GM06990 (cell line): Measurements from ENCODE around the gene ATXN2.

ENCODE experiments used
- DNase-seq: peaks from one replicate; pipeline ENCODE4 v3.0.0-alpha.2; 2011; ENCODE audit not compliant: insufficient read length; ENCODE audit errors: extremely low read depth
- H3K27me3 ChIP-seq: replicated peaks from 2 replicates; pipeline ENCODE4 v1.6.0; 2011; ENCODE audit warnings: low read length; ENCODE audit not compliant: control insufficient read depth, insufficient read depth
- H3K36me3 ChIP-seq: 2 replicates; pipeline ENCODE4 v1.5.1; 2011; ENCODE audit warnings: low read length; ENCODE audit not compliant: control insufficient read depth, insufficient read depth
- H3K4me3 ChIP-seq: replicated peaks from 2 replicates; pipeline ENCODE4 v1.5.1; 2011; ENCODE audit warnings: low read depth, mild to moderate bottlenecking, control low read depth, low read length
- TF ChIP-seq, protein P1 (sequence below): IDR thresholded peaks from 2 replicates; pipeline ENCODE4 v1.5.1; 2011; ENCODE audit warnings: low read length, control low read depth, mild to moderate bottlenecking, inconsistent platforms; ENCODE audit not compliant: insufficient read depth, poor library complexity, severe bottlenecking

Gene ATXN2

DNA sequence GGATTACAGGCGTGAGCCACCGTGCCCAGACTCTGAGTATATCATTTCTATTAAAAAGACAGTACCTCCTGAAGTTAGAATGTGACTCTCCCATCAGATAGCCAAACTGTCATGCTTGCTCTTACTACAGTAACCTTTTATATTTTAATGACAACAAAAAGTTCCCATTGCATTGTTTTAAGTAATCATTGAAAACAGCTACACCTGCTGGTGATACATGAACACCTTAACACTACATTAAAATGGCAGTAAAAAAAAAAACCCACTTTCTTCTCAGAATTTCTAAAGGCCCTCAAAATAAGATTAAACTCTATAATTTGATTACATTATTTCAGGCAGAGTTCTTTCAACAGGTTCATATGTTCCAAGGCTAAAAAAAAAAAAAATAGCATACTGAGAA, 116.7 kb downstream of the ATXN2 start:
- H3K36me3 ChIP-seq: peaks cover 11% of the 10 kb centered on the region
- no peak overlapping the region for H3K4me3 ChIP-seq
- no peaks in the 10 kb centered on the region for H3K27me3 ChIP-seq
- no peak for DNase-seq
- TF ChIP-seq, protein P1, sequence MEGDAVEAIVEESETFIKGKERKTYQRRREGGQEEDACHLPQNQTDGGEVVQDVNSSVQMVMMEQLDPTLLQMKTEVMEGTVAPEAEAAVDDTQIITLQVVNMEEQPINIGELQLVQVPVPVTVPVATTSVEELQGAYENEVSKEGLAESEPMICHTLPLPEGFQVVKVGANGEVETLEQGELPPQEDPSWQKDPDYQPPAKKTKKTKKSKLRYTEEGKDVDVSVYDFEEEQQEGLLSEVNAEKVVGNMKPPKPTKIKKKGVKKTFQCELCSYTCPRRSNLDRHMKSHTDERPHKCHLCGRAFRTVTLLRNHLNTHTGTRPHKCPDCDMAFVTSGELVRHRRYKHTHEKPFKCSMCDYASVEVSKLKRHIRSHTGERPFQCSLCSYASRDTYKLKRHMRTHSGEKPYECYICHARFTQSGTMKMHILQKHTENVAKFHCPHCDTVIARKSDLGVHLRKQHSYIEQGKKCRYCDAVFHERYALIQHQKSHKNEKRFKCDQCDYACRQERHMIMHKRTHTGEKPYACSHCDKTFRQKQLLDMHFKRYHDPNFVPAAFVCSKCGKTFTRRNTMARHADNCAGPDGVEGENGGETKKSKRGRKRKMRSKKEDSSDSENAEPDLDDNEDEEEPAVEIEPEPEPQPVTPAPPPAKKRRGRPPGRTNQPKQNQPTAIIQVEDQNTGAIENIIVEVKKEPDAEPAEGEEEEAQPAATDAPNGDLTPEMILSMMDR: peak; percentile 19

DNA sequence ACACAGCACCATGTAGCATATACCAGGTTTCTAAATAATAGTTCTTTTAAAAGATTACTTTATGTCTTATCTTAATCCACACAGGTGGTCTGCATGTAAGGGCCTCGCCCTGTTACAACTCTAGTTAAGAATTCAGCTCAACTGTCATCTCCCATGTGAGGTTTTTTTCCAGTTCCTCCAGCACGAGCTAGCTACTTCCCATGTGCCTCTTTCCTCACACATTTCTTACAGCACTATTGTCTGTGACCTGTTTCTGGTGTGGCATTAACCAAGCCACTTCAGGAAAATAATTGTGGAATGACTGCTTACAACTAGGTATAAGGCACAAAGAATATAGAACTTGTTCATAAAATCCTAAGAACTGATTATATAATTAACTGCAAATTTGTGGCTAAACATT, 127.9 kb downstream of the ATXN2 start:
- Histone ChIP-seq H3K36me3 (peaks cover 2% of the 10 kb centered on the region), H3K27me3 (no peaks in the 10 kb centered on the region), H3K4me3 (no peak overlapping the region)
- TF ChIP-seq, protein P1: no peak
- no peak for DNase-seq

DNA sequence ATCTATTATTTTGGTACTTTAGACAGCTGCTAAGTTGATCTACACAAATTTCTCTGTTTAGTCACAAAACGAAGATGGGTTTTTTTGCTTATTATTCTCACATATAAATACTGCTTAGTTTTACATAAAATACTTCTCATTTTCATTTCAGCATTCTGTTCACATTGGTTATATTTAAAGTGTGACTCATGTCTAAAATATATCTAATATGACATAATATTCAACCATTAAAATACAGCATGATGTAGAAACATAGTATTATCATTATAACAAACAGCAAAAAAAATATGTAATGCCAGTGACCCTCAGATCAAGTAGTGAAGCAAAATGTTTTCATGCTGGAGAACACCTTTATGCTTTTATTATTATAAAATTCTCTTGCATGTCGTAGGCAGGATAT, 129.7 kb downstream of the ATXN2 start:
- H3K4me3 ChIP-seq: no peak overlapping the region
- H3K27me3 ChIP-seq: no peaks in the 10 kb centered on the region
- peaks cover 2% of the 10 kb centered on the region for H3K36me3 ChIP-seq
- TF ChIP-seq, protein P1: no peak
- DNase-seq: no peak

DNA sequence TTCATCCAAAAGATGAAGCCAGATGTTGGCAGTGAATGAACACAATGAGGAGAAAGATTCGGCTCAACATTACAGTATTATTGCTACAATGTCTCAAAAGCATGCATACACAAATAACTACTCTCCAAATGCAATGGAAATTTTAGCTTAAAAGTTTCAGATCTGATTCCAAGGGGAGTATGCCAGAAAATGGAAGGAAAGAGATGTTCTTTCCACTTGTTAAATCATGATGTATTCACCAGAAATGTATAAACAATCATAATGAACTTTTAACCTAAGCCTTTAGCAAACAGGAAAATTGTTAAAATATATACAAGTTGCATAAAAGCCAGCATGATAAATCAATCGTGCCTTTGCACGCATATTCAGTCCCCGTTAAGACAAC, 131.3 kb downstream of the ATXN2 start:
- DNase-seq: no peak
- Histone ChIP-seq H3K36me3 (peaks cover 2% of the 10 kb centered on the region), H3K4me3 (no peak overlapping the region), H3K27me3 (no peaks in the 10 kb centered on the region)
- TF ChIP-seq, protein P1: no peak

DNA sequence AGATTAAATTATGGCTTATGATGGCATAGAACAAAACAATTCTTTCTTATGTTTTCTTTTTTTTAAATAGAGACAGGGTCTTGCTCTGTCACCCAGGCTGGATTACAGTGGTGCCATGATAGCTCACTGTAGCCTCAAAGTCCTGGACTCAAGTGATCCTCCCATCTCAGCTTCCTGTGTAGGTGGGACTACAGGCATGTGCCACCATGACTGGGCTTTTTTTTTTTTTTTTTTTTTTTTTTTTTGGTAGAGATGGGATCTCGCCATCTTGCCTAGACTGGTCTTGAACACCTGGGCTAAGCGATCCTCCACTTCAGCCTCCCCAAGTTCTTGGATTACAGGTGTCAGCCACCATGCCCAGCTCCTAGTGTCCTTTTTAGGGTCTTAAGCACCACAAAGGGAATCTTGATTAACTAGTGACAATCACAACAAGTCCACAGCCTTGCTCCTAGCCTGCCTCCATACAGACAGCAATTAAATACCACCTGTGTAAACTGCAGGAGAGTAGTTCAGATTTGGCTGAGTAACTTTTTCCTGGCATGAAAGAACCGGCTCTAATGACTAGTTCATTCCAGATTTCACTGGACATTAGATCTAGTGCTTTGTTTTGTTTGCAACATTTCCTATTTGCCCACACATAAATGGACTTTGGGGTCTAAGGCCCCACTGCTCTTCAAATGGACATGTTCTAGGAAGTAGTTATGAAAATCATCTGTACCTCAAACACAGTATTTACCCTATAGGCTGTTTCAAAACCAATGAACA, 131.8 kb downstream of the ATXN2 start:
- peaks cover 2% of the 10 kb centered on the region for H3K36me3 ChIP-seq
- no peak overlapping the region for H3K4me3 ChIP-seq
- H3K27me3 ChIP-seq: no peaks in the 10 kb centered on the region
- no peak for DNase-seq
- TF ChIP-seq, protein P1: no peak
